GM10266 (cell line): Measurements from ENCODE around the gene FAAH.
"Not testable (repeated sequence)": the region's sequence is repeated elsewhere in the genome, so short reads cannot be mapped to it uniquely, and the experiment has no call there.

Experiments
- DNase-seq: peaks from one replicate; pipeline ENCODE4 v3.0.0; 2012; ENCODE audit errors: extremely low spot score
- CTCF ChIP-seq: IDR thresholded peaks from 2 replicates; pipeline ENCODE4 v1.5.1; 2012; ENCODE audit warnings: mild to moderate bottlenecking, low read depth; ENCODE audit not compliant: control insufficient read depth, insufficient read depth; ENCODE audit errors: missing control alignments

FAAH gene

DNA sequence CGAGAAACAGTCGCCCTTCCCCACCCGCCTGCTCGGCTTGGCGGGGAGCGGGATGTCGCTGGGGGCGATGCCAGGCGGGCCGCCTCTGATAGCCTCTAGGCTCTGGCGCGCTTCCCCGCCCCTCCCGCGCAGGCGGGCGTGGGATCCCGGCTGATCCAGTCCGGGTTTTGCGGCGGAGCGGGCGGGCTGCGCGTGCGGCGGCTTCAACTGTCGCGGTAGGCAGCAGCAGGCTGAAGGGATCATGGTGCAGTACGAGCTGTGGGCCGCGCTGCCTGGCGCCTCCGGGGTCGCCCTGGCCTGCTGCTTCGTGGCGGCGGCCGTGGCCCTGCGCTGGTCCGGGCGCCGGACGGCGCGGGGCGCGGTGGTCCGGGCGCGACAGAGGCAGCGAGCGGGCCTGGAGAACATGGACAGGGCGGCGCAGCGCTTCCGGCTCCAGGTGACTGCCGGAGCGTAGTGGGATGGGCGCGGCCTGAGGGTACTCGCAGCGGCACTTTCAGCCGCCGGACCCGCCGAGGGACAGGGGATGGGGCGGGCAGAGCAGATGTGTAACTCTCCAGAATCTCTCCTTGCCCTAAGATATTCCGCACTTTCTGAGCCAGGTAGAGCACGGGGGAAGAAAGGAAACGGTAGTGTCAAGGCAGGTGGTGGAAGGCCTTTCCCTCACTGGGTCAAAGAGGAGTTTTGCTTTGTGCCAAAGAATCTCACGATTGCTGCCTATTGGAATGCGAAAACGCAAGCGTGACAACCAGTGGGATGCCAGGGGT is at the start of gene FAAH:
FAAH (plus strand) TSS at position 210 of the 764 bp plus-strand sequence; CDS start at position 242, 32 bp downstream.
- no peak for TF ChIP-seq CTCF
- no peak for DNase-seq

- DNase-seq = no peak
- TF ChIP-seq CTCF = no peak
Observed at GRCh38 chr1:46344481-46344880, 49.6 kb upstream of the FAAH start.

DNA sequence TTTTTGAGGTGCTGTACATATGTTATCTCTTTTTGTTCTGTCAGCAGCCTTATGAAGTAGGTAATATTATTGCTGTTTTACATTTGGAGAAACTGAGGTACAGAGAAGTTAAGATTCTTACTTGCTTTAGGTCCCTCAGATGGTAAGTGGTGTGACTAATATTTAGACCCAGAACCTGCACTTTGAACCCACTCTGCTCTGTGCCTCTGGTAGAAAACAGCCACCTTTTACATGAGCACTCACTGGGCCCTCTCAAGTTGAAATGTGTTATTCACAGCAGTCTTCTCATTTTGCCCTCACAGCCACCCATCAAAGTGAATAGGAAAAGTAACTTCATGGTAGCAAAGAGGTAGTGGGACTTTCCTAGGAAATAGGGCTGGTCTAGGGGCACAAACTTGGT is 48.8 kb upstream of the FAAH start:
- DNase-seq = no peak
- no peak for TF ChIP-seq CTCF

DNA sequence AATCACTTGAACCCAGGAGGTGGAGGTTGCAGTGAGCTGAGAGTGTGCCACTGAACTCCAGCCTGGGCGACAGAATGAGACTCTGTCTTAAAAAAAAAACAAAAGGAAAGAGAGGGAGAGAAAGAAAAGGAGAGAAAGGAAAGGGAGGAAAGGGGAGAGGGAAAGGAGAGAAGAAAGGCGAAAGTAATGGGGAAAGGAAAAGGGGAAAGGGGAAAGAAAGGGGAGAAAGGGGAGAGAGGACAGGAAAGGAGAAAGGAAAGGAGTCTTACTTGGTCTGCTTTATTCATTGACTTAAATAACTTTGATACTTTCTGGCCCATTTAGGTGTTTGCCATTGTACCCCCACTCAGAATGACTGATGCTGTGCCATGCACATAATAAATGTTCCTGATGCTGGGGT is 41.8 kb upstream of the FAAH start:
- DNase-seq = no peak
- no peak for TF ChIP-seq CTCF

GRCh38 chr1:46355920-46356319 is 38.2 kb upstream of the FAAH start:
- DNase-seq = not testable (repeated sequence)

DNA sequence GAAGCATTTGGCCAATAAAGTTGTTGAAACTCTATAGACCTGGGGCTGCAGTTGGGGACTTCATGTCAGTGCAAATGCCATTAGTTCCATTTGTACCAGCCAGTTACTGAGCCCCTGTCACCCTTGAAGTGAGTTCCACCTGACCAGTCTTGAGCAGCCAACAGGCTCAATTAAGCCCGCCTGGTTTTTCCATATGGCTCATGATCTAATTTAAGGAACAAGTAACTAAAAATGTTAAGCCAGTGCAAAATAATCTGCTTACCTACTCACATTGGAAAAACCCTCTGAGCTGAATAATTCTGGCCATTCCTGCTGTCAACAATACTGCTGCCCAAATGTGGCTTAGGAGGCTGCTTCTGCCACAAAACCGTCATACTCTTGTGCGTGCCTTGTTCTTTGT is 32.0 kb upstream of the FAAH start:
- no peak for TF ChIP-seq CTCF
- no peak for DNase-seq

- TF ChIP-seq CTCF = no peak
- no peak for DNase-seq
Observed at GRCh38 chr1:46363121-46363520, 31.0 kb upstream of the FAAH start.

- no peak for DNase-seq
- no peak for TF ChIP-seq CTCF
Observed at GRCh38 chr1:46364612-46365011, 29.5 kb upstream of the FAAH start.

GRCh38 chr1:46365796-46366195 is 28.3 kb upstream of the FAAH start:
- DNase-seq = not testable (repeated sequence)
